Breast epithelium (tissue), 4 donors: ENCODE measurements around the gene SLC10A1. TPM values are rescaled to one million over a fixed set of nuclear protein-coding genes. Genes with fewer than 3 reads are reported as not detected.

Experiments used
- DNase-seq, 2 donors: peaks; one replicate each; pipeline ENCODE4 v3.0.0-alpha.2; 2019; ENCODE audit warnings: low spot score in 2 of 2
- H3K27ac ChIP-seq, 2 donors: fragments of 200-600 bp; sonication (generic) in 1 of 2; one replicate each; pipeline ENCODE4 v1.5.1; 2016 to 2019; ENCODE audit warnings: mild to moderate bottlenecking in 1 of 2
- H3K27me3 ChIP-seq, 2 donors: fragments of 200-600 bp; sonication (generic) in 1 of 2; one replicate each; pipeline versions ENCODE4 v1.5.1 to v1.6.0; 2017 to 2019; ENCODE audit warnings: control low read depth in 1 of 2, mild to moderate bottlenecking in 1 of 2
- H3K36me3 ChIP-seq: fragments of 200-600 bp; one replicate; pipeline ENCODE4 v1.5.1; 2019
- H3K4me1 ChIP-seq, 2 donors: fragments of 200-600 bp; sonication (generic); one replicate each; pipeline ENCODE4 v1.5.1; 2016 to 2019; ENCODE audit warnings: control low read depth in 1 of 2
- H3K4me3 ChIP-seq, 3 donors: fragments of 200-600 bp; sonication (generic); 1 replicate in 2 of 3; 2 replicates in 1 of 3; pipeline ENCODE4 v1.5.1; 2016 to 2019; ENCODE audit warnings: mild to moderate bottlenecking in 3 of 3, moderate library complexity in 2 of 3
- H3K9me3 ChIP-seq, 2 donors: fragments of 200-600 bp; sonication (generic) in 1 of 2; one replicate each; pipeline ENCODE4 v1.5.1; 2016 to 2019; ENCODE audit warnings: control low read depth in 1 of 2
- POLR2A ChIP-seq: fragments of 450-650 bp; IDR thresholded peaks from one replicate; pipeline ENCODE4 v1.6.1; 2016; ENCODE audit warnings: antibody characterized with exemption, mild to moderate bottlenecking, moderate library complexity
- POLR2AphosphoS5 ChIP-seq, 3 donors: sonication (generic); formaldehyde crosslinking; IDR thresholded peaks; one replicate each; pipeline ENCODE4 v1.6.1; 2017; ENCODE audit warnings: antibody characterized with exemption in 3 of 3
- intact Hi-C: fragments of 100-400 bp; cut with DNase I; formaldehyde crosslinking; loops from one replicate; pipeline ENCODE4 v1.15.1; 2023; ENCODE audit warnings: low total_unique reads
- total RNA-seq, 3 donors: library from RNA; depleted of rRNA; stranded (reverse); fragments of >200 nt; gene quantifications; one replicate each; pipeline ENCODE4 v1.1.0, GENCODE V29; 2016
- TF ChIP-seq, protein P1 (sequence below), 3 donors: fragments of 450-650 bp; IDR thresholded peaks; one replicate each; pipeline ENCODE4 v1.5.1; 2016 to 2017; ENCODE audit warnings: antibody characterized with exemption in 3 of 3, mild to moderate bottlenecking in 3 of 3, moderate library complexity in 3 of 3

Gene SLC10A1
- total RNA-seq, 3 donors from 2014 or later = not detected

DNA sequence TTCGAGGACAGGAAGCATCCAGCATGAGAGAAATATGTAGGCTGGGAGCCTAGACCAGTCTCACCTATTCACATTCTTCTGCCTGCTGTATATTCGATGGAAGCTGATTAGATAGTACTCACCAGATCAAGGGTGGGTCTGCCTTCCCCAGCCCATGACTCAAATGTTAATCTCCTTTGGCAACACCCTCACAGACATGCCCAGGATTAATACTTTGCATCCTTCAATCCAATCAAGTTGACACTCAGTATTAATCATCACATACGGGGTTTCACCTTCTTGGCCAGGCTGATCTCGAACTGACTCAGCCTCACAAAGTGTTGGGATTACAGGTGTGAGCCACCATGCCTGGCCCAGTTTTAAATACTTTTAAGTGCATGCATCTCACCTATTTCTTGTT, 30.5 kb upstream of the SLC10A1 start:
- Histone ChIP-seq H3K27me3 (no peaks in the 10 kb centered on the region), H3K36me3 (no peaks in the 10 kb centered on the region), H3K4me3 (no peak overlapping the region), H3K27ac (no peak overlapping the region), H3K4me1 (no peaks in the 10 kb centered on the region), H3K9me3 (peaks cover 0 to 11% of the 10 kb centered on the region in 2 donors)
- no peak for TF ChIP-seq POLR2AphosphoS5 (IDR thresholded peaks at IDR 0.05)
- TF ChIP-seq, protein P1, sequence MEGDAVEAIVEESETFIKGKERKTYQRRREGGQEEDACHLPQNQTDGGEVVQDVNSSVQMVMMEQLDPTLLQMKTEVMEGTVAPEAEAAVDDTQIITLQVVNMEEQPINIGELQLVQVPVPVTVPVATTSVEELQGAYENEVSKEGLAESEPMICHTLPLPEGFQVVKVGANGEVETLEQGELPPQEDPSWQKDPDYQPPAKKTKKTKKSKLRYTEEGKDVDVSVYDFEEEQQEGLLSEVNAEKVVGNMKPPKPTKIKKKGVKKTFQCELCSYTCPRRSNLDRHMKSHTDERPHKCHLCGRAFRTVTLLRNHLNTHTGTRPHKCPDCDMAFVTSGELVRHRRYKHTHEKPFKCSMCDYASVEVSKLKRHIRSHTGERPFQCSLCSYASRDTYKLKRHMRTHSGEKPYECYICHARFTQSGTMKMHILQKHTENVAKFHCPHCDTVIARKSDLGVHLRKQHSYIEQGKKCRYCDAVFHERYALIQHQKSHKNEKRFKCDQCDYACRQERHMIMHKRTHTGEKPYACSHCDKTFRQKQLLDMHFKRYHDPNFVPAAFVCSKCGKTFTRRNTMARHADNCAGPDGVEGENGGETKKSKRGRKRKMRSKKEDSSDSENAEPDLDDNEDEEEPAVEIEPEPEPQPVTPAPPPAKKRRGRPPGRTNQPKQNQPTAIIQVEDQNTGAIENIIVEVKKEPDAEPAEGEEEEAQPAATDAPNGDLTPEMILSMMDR (IDR thresholded peaks at IDR 0.05) = no peak
- TF ChIP-seq POLR2A = no peak
- no peak for DNase-seq
- intact Hi-C loops = no loop called here

DNA sequence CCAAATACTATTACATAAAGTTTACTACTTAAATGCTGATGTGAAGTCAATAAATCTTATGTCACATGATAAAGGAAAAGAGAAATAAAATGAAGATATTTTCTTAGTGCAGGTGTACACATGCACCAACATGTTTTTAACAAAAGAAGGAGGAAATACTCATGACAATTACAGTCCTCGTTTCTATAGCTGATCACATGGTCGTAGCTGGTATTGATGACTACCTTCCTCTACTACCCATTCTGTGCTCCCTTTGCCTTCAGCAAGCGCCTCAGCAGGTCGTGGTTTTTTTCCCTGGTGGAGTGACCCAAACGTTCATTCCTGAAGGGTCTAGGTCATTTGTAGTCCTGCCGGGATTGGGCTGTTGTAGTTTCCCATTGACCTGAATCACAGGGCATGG, 25.4 kb upstream of the SLC10A1 start:
- Histone ChIP-seq H3K4me3 (no peak overlapping the region), H3K27ac (no peak overlapping the region), H3K9me3 (no peaks in the 10 kb centered on the region), H3K4me1 (no peaks in the 10 kb centered on the region), H3K27me3 (no peaks in the 10 kb centered on the region), H3K36me3 (no peaks in the 10 kb centered on the region)
- DNase-seq = no peak
- TF ChIP-seq POLR2AphosphoS5 (IDR thresholded peaks at IDR 0.05) = no peak
- no peak for TF ChIP-seq POLR2A
- TF ChIP-seq, protein P1 (IDR thresholded peaks at IDR 0.05) = no peak
- intact Hi-C loops = no loop called here

DNA sequence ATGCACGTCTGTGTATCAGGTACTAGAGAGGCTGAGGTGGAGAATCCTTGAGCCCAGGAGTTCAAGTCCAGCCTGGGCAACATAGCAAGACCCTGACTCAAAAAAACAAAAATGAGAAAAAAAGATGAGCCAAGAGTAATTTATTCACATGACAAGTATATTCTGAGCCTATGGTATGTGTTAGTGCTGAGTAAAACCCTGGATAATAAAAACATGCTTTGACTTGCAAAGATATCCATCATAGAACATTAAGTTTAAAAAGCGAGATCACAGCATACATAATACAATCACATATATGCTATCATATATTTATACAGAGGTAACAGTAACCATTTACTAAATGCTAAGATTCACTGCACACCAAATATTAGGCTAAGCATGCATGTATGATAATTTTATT, 23.9 kb upstream of the SLC10A1 start:
- H3K36me3 ChIP-seq = no peaks in the 10 kb centered on the region
- DNase-seq = no peak
- H3K27me3 ChIP-seq = no peaks in the 10 kb centered on the region
- TF ChIP-seq POLR2A (no peak), POLR2AphosphoS5 (IDR thresholded peaks at IDR 0.05) (no peak)
- no peak overlapping the region for H3K4me3 ChIP-seq
- H3K27ac ChIP-seq = no peak overlapping the region
- H3K9me3 ChIP-seq = no peaks in the 10 kb centered on the region
- intact Hi-C loops = no loop called here
- no peaks in the 10 kb centered on the region for H3K4me1 ChIP-seq

DNA sequence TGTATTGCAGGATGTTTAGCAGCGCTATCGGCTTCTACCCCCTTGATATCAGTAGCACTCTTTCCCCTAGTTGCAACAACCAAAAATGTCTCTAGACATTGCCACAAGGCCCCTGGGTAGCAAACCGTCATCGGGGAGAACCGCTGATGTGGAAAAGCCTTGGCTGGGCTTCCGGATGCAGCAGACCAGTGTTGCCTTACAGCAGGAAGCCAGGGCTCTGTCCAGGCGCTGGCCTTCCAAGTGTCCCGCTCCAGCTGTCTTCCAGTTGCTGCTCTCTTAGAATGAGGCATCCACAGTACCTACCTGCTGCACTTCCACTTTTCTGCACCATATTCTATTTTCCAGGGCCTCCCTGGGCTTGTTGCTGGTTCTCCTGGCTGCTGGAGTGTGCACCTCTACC, 22.6 kb upstream of the SLC10A1 start:
- H3K36me3 ChIP-seq = no peaks in the 10 kb centered on the region
- no peak overlapping the region for H3K27ac ChIP-seq
- no peak overlapping the region for H3K4me3 ChIP-seq
- H3K4me1 ChIP-seq = no peaks in the 10 kb centered on the region
- no peaks in the 10 kb centered on the region for H3K9me3 ChIP-seq
- intact Hi-C loops = loop anchor here (10.0 kb wide), 1 partner anchor 205 kb away; no protein-coding TSS in a partner anchor
- no peak for DNase-seq
- H3K27me3 ChIP-seq = no peaks in the 10 kb centered on the region
- TF ChIP-seq POLR2A (no peak), POLR2AphosphoS5 (IDR thresholded peaks at IDR 0.05) (no peak)
- TF ChIP-seq, protein P1 (IDR thresholded peaks at IDR 0.05) = no peak

DNA sequence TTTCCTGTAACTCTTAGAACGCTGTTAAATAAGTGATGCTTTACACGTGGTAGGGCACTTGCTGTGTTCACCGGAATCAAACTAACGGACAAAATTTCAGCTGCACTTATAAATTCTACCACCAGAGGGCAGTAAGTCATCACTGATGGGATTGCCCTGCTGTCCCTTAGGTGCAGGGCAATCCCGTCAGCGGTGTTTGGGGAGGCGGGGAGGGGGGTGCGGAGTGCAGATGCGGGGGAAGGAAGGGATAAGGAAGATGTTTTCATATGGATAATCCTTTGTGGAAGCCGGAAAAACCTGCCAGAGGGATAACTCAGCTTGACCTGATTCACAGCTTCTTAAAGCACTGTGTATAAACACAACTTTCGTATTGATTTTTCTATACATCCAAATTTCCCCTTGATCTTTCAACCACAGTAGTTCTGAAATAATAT, 21.7 kb upstream of the SLC10A1 start:
- TF ChIP-seq, protein P1 (IDR thresholded peaks at IDR 0.05) = peak; percentile 83 to 91 (median 89)
- no peak for TF ChIP-seq POLR2A
- Histone ChIP-seq H3K4me3 (no peak overlapping the region), H3K36me3 (no peaks in the 10 kb centered on the region), H3K27me3 (no peaks in the 10 kb centered on the region), H3K27ac (no peak overlapping the region), H3K4me1 (no peaks in the 10 kb centered on the region), H3K9me3 (no peaks in the 10 kb centered on the region)
- DNase-seq = peak in 1 of 2 donors; percentile 24
- intact Hi-C loops = loop anchor here (10.0 kb wide), 1 partner anchor 206 kb away; no protein-coding TSS in a partner anchor

DNA sequence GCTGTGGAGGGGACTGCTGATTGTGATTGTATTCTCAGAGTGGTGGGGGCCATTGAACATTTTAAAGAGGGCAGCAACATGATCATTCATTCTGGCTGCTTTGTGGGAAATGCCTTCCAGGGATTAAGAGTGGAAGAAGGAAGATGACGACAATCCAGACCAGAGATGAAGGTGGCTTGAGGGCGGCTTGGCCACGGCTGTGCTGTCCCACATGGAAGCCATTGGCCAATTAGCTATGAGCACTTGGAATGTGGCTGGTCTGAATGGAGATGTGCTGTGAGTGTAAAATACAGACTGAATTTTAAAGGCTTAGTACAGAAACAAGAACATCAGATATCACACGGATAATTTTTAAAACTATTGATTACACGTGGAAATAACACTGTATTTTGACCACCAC, 19.2 kb upstream of the SLC10A1 start:
- H3K36me3 ChIP-seq = no peaks in the 10 kb centered on the region
- H3K9me3 ChIP-seq = no peaks in the 10 kb centered on the region
- no peak for DNase-seq
- no peak overlapping the region for H3K4me3 ChIP-seq
- H3K4me1 ChIP-seq = no peaks in the 10 kb centered on the region
- TF ChIP-seq, protein P1 (IDR thresholded peaks at IDR 0.05) = no peak
- no peak overlapping the region for H3K27ac ChIP-seq
- H3K27me3 ChIP-seq = no peaks in the 10 kb centered on the region
- intact Hi-C loops = loop anchor here (10.0 kb wide), 1 partner anchor 209 kb away; no protein-coding TSS in a partner anchor
